Measurements from ENCODE around the gene MAGI3. TPM values are rescaled to one million over a fixed set of nuclear protein-coding genes. Genes with fewer than 3 reads are reported as not detected.

MAGI3 gene
- total and polyA plus RNA-seq, 7 donors = 0.76 to 7.1 (median 2.9) TPM

DNA sequence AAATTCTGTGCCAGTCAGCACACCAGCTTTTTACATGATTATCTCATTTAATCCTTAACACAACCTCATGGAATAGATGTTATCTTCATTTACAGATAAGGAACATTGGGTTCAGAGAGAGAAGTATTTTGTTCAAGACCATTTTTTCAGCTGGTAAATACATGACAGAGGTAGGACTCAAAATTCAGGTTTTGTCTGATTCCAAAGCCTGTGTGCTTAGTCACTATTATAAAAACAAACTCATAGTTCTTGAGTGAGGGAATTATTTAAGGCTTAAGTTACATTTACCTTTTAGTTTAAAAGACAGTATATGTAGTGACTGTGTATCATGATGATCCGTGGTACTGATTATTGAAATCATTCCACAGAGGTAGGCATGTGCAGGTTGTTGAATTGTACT lies 125.2 kb downstream of the MAGI3 start:
- WGBS, 3 donors = 97 to 99% (median 98%) methylated on average over 1 of the region's 1 CpG
- no peak for ATAC-seq

DNA sequence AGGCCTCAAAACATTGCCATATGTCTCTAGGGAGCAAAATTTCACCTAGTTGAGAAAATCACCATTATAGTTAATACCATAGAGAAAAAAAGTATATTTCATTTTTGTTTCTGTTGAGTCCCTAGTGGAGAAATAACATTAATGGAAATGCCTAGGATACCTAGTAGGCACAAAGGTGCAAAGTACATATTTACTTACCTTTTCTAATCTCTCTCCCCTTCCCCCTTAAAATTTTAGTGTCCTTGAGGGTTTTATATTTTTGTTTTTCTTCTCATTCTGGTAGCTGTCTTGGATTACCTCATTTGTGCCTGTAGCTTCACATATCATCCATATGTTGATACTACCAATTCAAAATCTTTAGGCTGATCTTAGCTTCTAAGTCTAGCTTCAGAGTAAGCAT lies 127.0 kb downstream of the MAGI3 start:
- intact Hi-C loops (cut with DNase I) = no loop called here
- no peaks in the 10 kb centered on the region for H3K36me3 ChIP-seq (ENCODE audit: insufficient read depth in 1 of 2, low read depth in 1 of 2)
- no peak for DNase-seq
- H3K4me3 ChIP-seq = no peak overlapping the region
- H3K4me1 ChIP-seq = no peaks in the 10 kb centered on the region
- ATAC-seq = no peak
- TF ChIP-seq, protein P1, sequence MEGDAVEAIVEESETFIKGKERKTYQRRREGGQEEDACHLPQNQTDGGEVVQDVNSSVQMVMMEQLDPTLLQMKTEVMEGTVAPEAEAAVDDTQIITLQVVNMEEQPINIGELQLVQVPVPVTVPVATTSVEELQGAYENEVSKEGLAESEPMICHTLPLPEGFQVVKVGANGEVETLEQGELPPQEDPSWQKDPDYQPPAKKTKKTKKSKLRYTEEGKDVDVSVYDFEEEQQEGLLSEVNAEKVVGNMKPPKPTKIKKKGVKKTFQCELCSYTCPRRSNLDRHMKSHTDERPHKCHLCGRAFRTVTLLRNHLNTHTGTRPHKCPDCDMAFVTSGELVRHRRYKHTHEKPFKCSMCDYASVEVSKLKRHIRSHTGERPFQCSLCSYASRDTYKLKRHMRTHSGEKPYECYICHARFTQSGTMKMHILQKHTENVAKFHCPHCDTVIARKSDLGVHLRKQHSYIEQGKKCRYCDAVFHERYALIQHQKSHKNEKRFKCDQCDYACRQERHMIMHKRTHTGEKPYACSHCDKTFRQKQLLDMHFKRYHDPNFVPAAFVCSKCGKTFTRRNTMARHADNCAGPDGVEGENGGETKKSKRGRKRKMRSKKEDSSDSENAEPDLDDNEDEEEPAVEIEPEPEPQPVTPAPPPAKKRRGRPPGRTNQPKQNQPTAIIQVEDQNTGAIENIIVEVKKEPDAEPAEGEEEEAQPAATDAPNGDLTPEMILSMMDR (IDR thresholded peaks at IDR 0.05) = no peak
- peaks cover under 1% of the 10 kb centered on the region for H3K9me3 ChIP-seq
- H3K27ac ChIP-seq = no peak overlapping the region
- no peaks in the 10 kb centered on the region for H3K27me3 ChIP-seq (ENCODE audit: insufficient read depth in 3 of 3, low read length in 2 of 3)

More for the DNA sequence above, 125.2 kb downstream of the MAGI3 start:
- no peaks in the 10 kb centered on the region for H3K36me3 ChIP-seq (ENCODE audit: insufficient read depth in 1 of 2, low read depth in 1 of 2)
- H3K9me3 ChIP-seq = peaks cover 19% of the 10 kb centered on the region
- H3K27ac ChIP-seq = no peak overlapping the region
- H3K4me1 ChIP-seq = no peaks in the 10 kb centered on the region
- no peaks in the 10 kb centered on the region for H3K27me3 ChIP-seq (ENCODE audit: insufficient read depth in 3 of 3, low read length in 2 of 3)
- no peak overlapping the region for H3K4me3 ChIP-seq
- intact Hi-C loops (cut with DNase I) = no loop called here
- TF ChIP-seq, protein P1 (IDR thresholded peaks at IDR 0.05) = no peak
- DNase-seq = no peak

DNA sequence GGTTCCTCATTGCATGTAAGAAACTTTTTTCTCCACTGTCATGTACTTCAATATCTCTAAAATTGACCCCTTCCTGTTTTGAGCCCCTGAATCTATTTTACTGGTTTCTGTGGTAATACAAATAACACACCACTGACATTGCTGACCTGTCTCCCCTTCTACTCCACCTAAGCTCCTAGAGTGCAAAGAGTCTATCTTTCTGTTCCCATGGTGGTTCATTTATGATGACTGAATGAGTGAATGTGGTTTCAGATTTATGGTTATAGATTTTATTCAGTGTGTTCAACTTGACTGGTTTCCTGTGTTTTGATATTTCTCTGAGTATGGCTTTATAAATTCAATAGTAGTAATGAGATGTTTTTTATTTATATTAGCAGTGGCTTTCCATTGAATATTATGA lies 127.7 kb downstream of the MAGI3 start:
- no peak for ATAC-seq
- TF ChIP-seq, protein P1 (IDR thresholded peaks at IDR 0.05) = no peak
- intact Hi-C loops (cut with DNase I) = no loop called here
- H3K27ac ChIP-seq = no peak overlapping the region
- no peaks in the 10 kb centered on the region for H3K27me3 ChIP-seq (ENCODE audit: insufficient read depth in 3 of 3, low read length in 2 of 3)
- no peak for DNase-seq
- H3K9me3 ChIP-seq = no peaks in the 10 kb centered on the region
- H3K4me1 ChIP-seq = no peaks in the 10 kb centered on the region
- no peaks in the 10 kb centered on the region for H3K36me3 ChIP-seq (ENCODE audit: insufficient read depth in 1 of 2, low read depth in 1 of 2)
- H3K4me3 ChIP-seq = no peak overlapping the region

DNA sequence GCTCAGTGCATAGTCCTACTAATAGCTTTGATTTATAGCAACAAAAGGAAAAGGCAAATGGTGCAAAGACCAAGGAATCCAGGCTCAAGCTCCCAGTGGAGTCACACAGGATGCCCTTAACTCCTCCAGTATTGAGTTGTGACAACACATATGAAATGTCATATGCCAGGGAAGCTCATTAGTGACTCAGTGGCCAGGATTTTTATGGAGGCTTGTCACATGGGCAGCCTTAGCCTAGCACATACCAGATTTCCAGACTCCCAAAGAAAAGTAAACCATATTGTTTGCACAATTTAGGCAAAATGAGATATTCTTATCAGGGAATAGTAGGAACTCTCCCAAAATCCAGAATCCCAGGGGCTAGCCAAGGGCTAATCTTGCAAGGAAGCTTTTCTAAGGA lies 129.2 kb downstream of the MAGI3 start:
- Histone ChIP-seq H3K4me1 (no peaks in the 10 kb centered on the region), H3K9me3 (no peaks in the 10 kb centered on the region), H3K27me3 (ENCODE audit: insufficient read depth in 3 of 3, low read length in 2 of 3) (no peaks in the 10 kb centered on the region), H3K36me3 (ENCODE audit: insufficient read depth in 1 of 2, low read depth in 1 of 2) (no peaks in the 10 kb centered on the region), H3K4me3 (no peak overlapping the region), H3K27ac (no peak overlapping the region)
- no peak for DNase-seq
- intact Hi-C loops (cut with DNase I) = no loop called here
- no peak for ATAC-seq
- TF ChIP-seq, protein P1 (IDR thresholded peaks at IDR 0.05) = no peak

DNA sequence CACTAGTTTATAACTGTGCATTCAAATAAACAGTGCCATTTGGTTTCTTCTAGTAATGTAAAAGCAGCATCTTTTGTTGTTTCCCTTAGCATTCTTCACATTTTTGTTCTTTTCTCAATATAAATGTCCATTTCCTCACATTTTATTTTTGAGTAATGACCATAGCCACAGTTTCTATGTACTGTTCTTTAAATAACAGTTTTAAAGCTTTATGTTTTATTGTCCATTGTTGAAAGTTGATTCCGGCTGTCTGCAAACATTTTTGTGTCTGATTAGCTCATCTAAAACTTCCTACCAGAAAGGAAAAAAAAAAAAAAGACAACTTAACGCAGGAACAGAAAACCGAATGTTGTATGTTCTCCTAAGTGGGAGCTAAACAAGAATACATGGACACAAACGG lies 139.7 kb downstream of the MAGI3 start:
- no peak overlapping the region for H3K4me3 ChIP-seq
- H3K9me3 ChIP-seq = peaks cover 7% of the 10 kb centered on the region
- TF ChIP-seq, protein P1 (IDR thresholded peaks at IDR 0.05) = no peak
- intact Hi-C loops (cut with DNase I) = no loop called here
- DNase-seq = no peak
- ATAC-seq = no peak
- WGBS, 3 donors = 57 to 64% (median 61%) methylated on average over 4 of the region's 4 CpGs
- H3K36me3 ChIP-seq (ENCODE audit: insufficient read depth in 1 of 2, low read depth in 1 of 2) = no peaks in the 10 kb centered on the region
- no peak overlapping the region for H3K27ac ChIP-seq
- H3K4me1 ChIP-seq = no peaks in the 10 kb centered on the region
- no peaks in the 10 kb centered on the region for H3K27me3 ChIP-seq (ENCODE audit: insufficient read depth in 3 of 3, low read length in 2 of 3)
